ENCODE data around the gene ACRBP.

ACRBP gene

DNA sequence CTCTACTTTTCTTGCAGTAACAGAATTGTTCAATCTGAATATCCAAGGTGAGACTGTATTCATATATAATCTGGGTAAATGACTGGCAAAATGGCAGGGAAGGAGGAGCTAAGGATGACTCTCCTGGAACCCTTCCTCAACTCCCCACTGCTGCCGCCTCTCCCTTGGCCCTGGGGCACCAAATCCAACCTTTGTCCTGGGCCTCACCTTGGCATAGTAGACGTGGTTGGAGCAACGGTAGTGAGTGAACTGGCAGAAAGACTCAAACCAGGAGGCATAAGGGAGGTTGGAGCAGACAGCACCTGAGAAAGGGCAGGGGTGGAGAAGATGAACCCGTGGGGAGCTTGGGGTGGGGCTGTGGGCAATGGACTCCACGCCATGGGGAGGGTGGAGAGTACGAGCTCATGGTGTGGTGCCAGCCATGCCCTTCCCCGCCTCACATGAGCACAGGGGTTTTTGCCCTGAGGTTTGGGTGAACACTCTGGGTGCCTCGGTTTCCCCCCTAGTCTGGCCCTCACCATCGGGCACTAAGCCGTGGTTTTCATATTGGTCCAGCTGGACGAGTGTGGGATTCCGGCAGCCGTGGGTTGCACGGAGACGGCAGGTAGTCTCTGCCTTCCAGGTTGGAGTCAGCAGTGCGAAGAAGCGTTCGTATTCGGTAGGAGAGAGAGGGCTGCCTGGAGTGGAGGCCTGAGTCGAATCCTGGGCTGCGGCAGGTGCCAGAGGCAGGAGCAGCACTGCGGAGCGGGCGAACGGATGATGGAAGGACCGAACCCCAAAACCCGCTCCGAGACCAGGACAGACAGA is 753 bp downstream of the ACRBP start:
- DNase-seq: no peak

DNA sequence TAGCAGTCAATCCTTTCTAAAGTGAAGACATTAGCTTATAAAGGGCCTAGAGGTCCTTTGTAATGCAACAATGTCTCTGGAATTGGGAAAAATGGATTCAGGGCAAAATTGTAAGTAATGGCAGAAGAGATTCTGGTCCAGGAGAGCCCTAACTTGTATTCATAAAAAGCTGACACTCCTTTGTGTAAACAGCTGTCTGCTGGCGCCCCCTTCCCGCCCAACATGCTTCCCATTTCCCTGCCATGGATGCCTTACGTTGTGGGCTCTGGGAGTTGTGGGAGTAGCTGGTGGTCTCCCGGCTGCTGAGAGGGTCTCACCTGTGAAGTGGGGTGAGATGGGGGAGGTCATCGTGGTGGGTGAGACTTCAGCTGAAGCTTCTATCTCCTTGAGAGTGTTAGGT is 2.3 kb downstream of the ACRBP start:
- no peak for DNase-seq

DNA sequence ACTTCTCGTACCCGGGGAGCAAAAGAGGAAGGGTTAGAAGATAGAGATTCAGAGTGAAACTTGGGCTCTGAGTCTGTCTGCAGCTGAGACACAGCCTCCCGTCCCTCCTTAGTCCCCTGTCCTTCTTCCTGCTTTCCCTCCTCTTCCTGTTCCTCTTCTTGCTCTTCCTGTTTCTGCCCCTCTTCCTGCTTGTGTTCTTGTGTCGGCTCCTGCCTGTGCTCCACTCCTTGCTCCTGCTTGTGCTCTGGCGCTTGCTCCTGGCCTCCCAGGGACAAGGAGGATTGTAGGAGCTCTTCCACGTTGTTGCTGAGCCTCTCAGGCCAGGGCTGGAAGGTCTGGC is 3.0 kb downstream of the ACRBP start:
- DNase-seq: no peak

DNA sequence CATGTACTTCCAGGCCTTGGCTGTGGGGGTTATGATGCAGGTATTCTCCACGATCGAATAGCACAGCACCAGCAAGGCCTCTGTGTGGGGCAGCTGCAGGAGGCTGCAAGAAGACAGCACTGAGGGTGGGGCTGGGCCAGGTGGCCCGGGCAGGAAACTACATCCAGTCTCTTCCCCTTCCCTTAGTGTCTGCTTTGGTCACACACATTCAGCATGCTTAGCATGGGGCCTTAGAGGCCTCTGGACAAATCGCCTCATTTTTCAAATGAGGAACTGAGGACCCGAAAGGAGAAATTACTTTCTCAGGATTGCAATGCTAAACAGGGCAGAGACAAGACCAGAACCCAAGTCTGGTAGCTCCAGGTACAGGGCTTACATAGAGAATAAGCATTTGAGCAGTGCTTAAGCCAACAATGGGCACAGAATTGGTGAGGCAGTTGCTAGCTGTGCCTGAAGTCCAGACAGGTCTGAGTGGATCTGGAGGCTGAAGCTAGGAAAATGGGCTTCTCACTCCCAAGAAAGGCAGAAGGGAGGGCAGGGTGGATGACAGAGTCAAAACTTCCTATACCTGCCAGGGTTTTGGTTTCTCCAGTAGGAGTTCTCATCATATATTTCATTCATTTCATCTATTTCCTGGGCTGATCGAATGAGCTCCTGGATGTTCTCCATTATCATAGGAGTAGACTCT is 3.5 kb downstream of the ACRBP start:
- no peak for DNase-seq

DNA sequence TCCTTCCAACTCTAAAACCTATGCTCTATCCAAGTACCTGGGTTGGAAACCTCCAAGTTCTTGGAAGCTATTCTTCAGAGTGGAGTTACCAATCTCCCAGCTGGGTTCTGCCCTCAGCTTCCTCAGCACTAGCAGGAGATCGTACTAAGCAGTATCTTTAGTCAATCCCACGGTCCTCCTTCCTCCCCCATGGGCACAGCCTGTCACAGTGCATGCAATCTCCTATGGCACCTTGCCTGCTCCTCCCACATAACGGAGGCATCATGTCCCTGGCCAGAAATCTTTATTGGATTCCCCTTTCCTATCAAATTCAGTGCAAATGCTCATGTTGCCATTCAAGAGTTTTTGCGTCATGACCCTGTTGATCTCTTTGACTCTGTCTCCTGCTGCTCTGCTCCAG is 6.1 kb downstream of the ACRBP start:
- no peak for DNase-seq

DNA sequence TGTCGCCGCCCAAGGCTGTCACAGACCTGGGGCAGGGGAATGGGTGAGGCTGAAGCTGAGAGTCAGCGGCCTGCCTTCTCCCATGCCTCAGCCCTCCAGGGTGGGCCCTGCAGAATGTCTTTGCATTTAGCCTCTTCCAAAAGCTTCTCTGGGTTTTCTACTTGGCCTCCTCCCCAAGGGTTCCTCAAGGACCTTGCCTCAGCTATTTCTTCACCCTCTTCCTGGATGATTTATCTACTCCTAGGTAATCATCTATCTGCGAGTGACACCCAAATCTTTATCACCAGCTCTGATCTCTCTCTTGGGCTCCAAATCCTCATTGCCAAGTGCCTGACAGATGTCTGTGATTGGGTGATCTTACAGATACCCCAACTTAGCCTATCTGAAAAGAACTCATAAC is 6.7 kb downstream of the ACRBP start:
- DNase-seq: no peak

DNA sequence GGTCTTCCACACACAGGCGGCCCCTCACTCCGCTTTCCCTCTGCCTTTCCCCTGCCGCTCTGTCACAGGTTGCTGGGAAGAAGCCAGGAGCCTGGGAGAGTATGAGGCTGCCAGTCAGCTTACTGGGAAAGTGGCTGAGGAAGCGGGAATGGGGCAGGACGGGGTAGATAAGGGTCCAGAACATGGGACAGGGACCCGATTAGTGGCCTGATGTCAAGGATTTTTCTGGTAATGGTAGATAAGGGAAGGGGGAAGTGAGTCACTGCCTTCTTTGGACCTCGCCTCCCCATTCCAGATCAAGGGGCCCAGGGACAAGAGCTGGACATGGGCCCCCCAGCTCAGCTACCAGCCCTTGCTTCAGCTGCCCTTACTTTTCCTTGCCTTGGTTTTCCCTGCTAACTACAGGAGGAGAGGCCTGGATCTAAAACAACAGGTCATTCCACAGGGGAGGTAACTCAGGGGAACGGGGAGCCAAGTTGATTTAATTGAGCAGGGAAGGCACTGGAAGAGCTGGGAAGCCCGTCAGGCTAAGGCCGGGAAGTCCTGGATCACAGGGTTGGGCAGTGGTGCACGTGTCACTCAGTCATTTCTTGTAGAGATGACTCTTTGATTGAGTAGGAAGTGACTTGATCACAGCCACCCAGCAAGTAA is 8.0 kb downstream of the ACRBP start:
- DNase-seq: no peak

DNA sequence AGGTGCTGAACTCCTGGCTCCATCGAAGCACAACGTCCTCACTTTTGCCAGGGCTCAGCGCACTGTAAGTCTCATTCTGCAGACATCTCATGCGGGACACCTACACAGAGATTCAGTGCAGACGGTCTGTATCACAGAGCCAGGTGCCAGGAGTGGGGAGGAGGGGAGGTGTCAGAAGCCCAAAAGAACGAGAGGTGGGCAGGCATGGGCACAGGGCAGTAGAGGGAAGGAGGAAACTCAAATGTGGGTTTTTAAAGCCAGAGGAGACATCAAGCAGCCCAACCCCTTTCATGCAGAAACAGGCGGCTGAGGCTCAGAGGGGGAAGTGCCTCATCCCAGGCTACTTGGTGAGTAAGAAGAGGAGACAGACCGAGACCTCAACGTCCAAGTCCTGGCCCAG is 8.9 kb downstream of the ACRBP start:
- DNase-seq: no peak

DNA sequence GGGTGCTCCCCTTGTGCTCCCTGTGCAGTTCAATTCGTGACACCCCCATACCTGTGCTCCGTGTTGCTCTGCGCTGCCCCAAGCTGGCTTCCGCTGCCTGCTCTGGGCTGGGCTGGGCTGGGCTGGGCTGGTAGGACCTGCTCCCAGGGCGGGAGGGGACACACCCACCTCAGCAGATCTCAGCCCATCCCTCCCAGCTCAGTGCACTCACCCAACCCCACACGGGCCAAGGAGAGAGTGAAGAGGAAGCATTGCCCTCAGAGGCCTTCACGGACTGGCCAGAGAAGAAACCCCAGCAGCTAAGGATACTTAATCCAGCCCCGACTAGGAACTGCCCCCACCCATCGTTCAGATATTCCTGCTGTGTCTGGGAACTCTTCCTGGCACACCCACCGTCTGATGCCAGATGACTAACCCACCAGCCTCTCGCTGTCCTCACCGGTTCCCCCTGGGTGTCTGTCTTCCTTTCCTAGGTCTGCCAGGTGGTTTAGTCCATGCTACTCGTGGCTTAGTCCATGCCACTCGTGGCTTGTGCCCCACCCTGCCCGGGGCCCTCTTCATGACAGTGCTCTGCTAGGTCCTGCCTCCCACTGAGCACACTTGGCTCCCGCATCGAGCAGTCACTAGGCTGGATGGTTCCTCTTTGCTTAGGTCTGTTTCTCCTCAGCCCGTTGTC is 11.2 kb downstream of the ACRBP start, which contains the start of gene LPAR5:
TSS of gene LPAR5 (minus strand) at position 104 of the 676 bp plus-strand sequence. CDS start 14,711 bp downstream, outside the sequence.
- DNase-seq: no peak

DNA sequence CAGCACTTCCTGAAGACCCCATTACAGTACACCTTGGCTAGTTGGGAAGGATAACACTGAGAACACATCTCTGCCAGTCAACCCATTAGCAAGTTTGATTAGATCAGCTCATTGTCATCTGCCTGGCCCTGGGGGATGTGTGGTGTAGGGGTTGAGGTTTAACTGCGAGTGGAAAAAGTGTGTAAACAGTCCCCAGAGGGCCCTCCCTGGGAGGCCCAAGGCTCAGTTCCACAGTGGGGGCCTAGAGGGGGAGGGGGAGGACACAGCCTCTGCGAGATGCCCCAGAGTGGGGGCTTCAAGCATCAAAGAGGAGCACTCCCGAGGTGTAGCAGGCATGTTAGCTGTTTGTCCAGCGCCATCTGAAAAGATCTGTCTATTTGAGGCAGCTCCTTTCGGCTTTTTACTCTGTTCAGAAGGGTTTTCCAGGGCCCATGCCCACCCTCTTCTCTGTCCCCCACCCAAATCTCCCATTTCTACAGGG is 11.8 kb downstream of the ACRBP start:
- DNase-seq: no peak

DNA sequence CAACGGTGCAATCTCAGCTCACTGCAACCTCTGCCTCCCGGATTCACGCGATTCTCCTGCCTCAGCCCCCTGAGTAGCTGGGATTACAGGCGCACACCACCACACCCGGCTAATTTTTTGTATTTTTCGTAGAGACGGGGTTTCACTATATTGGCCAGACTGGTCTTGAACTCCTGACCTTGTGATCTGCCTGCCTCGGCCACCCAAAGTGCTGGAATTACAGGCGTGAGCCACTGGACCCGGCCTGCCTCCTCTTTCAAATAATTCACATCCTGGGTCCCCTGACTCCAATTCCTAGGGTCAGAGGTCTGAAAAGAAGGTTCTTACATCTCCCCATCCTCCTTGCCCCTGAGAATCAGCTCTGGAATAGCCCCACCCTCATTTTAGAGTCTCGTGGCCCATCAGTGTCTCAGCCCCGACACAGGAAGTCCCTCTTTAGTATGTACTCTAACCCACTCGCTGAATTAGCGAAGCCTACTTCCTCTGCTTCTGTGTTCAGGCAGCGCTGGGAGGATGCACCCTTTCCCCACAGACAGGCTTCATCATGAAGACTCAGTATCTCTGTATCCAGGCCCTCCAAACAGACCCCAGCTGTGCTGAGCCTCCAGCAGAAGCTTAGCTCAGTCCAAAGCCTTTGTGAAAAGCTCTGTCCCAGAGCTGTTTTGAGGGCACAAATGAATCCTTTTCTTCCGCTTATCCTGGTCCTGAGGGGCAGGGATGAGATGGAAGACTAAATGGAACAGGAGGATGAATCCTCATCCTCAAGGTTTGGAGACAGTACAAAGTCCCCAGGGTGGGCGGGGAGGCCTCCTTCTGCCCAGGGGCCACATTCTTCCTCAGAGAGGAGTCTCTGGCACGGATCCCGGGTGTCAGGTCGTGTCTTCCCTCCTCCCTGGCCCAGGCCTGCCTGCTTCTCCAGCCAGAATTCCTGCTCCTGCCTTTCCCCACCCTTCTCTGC is 14.9 kb downstream of the ACRBP start:
- no peak for DNase-seq

DNA sequence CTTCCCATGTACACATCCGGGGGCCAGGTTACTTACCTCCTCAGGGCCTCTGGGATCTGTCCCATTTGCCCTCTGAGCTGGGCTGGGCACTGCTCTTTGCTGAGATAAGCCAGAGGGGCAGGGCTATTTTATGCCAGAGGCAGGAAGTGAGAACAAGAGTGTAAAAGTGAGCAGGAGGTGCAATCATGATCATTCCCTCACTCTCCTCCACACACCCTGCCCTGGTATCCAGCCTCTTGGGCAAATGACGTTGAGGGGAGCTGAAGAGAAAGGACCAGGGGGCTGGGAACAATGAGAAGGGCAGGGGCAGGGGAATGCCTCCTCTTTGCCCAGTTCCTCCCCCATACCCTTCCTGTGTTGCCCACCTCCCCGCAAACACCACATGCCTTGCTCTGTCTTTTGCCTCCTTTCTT is 15.7 kb downstream of the ACRBP start:
- no peak for DNase-seq

DNA sequence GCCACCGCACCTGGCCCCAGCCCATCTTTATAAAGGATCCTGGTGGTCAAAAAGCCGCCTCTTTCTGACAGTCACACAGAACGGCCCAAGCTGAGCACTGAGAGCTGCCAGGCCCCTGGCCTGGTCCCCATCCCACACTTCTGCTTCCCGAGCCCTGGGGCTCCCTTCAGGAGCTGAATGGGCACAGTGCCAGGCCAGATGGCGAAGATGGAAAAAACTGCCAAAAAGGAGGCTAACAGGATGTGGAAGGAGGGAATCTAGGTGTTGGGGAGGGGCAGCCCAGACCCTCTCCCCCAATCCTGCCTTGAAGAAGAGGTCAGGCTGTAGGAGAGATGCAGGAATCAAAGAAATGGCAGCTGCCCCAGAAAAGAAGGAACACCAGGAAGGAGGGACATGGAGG is 16.5 kb downstream of the ACRBP start:
- no peak for DNase-seq

DNA sequence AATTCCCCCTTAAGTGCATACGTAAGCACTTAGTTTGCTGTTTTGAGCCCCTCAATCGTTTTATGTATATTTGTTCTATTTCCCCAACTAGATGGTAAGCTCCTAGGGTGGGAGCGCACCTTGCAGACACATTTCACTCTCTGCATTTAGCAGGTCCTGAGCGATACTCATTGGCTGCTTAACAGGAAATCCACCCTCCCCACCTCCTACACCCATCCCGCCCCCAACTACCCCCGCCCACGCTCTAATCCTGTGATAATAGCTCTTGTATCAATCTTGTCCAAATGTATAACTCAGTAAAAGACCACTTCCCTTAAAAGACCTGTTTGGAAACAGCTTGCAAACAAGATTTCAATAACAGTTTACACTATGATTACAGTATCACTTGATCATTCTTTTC is 19.6 kb downstream of the ACRBP start:
- DNase-seq: no peak

DNA sequence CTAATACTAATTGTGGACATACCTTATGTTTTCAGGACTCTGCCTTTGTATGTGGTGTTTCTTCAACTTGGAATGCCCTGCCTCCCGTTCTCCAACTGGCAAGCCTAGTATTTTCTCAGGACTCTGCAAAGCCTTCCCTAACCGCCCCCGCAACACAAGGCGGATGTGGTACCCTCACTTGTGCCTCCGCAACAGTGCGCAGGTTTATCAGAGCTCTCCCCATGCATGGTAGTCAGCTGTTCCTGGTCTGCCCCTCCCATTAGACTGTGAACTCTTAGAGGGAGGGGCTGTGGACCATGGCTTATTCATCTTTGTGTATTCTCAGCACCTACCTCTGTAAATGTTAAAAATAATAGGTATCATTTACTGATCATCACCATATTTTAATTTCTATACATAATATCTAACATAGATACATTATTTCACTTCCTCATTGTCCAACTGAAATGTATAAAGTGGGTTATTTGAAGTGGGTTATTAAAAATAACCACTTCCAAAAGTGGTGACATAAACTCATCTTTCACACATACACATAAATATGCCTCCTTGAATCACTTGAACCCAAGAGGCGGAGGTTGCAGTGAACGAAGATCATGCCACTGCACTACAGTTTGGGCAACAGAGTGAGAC is 20.5 kb downstream of the ACRBP start:
- no peak for DNase-seq

DNA sequence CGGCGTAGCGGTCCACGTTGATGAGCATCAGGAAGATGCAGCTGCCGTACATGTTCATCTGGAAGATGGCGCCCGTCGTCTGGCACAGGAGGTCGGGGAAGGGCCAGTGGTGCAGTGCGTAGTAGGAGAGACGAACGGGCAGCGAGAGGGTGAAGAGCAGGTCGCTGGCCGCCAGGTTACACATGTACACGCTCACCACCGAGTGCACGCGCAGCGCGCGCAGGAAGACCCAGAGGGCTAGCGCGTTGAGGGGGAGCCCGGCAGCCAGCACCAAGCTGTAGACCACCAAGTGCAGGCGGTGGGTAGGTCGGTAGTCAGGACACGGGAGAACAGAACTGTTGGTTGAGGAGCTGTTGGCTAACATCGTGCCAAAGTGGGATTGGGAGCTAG is 26.4 kb downstream of the ACRBP start:
- DNase-seq: no peak

DNA sequence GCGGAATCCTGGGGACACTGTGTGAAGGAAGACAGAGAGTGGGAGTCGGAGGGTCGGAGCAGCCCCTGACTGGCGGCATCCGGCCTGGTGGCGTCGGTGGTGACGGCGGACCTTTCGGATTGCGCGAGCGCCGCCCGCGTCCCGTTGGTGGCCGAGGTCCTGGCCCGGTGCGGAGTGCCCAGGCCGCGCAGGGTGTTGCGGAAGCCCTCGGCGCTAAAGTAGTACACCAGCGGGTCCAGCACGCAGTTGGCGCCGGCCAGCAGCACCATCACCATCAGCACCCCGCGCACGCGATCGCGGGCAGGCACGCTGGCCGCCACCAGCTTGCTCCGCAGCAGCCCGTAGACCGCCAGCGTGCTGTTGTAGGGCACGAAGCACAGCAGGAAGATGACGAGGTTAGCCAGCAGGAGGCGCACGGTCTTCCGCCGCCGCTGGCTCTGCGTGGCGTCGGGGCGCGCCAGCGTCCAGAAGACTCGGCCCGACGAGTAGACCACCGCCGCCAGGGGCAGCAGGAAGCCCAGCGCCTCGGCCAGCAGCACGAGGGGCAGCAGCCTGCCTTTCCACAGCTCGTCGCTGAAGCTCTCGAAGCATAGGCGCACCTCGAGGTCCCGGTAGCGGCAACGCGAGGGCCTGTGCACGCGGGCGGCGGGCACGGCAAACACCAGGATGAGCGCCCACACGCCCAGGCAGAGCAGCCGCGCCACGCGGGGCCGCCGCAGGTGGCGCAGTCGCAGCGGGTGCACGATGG is 26.9 kb downstream of the ACRBP start:
- DNase-seq: no peak

DNA sequence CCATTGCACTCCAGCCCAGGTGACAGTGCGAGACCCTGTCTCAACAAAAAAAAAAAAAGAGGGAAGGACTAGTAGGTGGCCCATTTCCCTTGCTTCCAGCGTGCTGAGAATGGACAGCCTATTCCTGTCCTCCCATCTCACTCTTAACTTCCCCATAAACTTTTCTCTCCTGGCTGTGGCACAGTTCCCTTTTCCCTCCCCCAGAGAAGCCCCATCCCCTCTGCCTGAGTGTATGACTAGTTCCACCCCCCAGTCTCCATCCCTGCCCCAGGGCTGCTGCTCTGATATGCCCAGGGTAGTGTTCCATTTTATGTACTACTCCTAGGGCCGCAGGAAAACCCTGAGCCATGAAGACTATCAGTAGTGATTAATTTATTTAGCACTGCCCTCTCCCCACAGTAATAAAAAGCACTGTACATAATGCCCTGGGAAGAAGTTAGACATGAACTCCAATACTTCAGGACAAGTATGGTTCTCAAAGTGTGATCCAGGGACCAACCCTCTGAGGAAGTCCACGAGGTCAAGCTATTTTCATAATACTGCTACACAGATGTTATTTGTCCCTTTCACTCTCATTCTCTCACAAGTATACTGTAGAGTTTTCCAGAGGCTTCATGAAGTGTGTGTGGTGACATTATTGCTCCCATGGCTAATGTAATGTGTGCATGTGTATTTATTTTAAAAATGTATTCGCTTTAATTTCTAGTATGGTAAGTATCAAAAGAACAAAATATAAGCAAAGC is 28.6 kb downstream of the ACRBP start:
- DNase-seq: no peak

DNA sequence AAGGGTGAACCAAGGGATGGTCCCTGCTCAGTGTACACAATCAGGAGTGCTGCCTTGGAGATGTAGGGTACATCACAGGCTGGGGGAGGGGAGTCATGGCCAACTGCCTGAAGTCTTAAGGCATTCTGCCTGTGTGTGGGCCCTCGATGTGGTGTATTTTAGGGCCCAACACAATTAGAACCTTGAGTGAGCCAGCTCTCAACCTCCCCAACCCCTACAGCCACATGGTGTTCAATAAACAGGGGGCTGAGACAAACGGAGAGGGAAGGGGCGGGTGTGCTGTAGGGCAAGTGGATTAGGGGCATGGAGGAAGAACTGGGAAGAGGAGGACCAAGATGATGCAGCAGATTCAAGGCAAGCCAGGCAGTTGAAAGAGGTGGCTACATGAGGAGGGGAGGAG is 31.4 kb downstream of the ACRBP start:
- no peak for DNase-seq

DNA sequence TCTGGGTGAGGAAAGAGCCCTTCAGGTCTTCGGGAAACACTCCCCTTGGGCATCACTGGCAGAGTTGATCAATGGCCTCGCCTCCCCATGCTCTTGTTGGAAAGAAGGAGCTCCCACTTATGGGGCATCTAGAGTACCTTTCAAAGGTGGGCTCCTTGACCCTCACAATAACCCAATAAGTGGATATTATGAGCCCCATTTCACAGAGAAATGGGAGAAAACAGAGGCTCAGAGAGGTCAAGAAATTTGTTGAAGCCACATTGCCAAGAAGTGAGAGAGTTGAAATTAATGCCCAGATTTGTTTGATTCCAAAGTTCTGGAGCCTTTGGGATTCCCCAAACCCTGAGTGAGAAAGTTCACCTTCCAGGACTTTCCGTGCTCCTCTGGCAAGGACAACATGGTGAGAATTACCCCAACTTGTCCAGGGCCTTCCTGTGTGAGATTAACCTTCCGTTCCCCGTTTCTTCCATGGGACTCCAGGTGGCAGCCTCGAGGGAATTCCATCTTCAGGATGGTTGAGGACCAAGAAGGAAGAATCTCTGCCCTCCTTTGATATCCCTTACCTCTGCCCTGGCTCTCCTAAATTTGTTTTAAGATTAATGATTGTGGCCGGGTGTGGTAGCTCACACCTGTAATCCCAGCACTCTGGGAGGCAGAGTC is 32.6 kb downstream of the ACRBP start:
- DNase-seq: no peak

Measured in NCI-H187 treated with DMSO at 0.1 percent for 48 hours (cell line).